NCI-H146 treated with DMSO at 0.1 percent for 48 hours (cell line): ENCODE data around the gene OCRL.

Experiments used
- DNase-seq: peaks from one replicate; lab custom pipeline; 2025; ENCODE audit not compliant: unreplicated experiment; lab: John Stamatoyannopoulos, UW

Gene OCRL

GRCh38 chrX:129581904-129582303 lies 41.8 kb downstream of the OCRL start:
- no peak for DNase-seq

- DNase-seq = no peak
These were observed 45.1 kb downstream of the OCRL start for GRCh38 chrX:129585167-129585566.

DNA sequence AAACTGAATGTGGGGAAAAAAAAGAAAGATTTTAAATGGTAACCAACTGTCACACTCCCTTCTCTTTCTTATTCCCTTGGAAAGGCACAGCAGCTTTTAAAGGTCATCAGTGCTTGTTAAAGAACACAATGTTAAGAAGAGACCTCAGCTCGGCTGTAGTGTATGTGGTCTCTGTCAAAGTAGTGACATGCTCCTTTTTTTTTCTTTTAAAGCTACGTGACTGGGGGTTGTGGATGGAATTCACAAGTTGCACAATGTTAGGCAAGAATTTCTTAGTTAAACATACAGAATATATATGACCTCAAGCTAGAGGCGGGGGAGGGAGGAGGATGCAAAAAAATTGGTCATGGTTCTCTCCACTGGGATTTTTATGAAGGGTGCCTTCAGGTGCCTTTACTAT lies 45.6 kb downstream of the OCRL start:
- no peak for DNase-seq

DNA sequence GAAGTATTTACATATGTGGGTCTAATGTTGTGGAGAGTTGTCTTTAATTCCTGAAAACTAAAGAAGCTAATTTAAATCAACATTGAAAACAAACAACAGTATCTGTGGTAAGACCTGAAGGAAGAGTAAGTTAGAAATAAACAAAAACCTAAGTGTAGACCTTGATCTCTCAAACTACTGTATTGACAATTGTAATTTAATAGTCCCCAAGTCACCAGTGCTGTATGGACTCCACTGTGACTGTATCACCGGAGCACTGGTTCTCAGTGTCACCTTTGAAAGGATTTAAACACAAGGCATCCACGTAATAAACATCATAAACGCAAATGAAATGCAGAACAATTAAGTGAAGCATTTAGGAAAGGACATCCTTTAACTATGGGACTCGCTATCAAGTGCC lies 46.4 kb downstream of the OCRL start:
- no peak for DNase-seq

DNA sequence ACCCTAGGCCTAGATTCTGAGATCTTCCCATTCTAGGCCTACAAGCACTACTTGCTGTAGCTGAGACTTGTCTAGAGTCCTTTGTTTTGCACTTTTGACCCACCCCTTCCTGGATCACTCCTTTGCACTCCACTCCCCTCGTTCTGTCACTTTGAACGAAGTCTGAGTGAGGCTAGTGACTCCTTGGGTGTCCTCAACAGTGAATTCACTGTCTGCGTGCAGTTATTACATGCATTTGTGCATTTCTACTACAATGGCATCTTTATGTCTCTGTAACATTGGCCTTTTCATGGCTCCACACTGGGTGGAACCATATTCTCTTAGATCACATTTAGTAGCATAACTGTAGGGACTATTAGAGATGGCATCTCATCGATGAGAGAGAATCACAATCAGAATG lies 50.5 kb downstream of the OCRL start:
- no peak for DNase-seq

GRCh38 chrX:129593137-129593536 lies 53.1 kb downstream of the OCRL start:
- no peak for DNase-seq

- DNase-seq = no peak
These were observed 54.7 kb downstream of the OCRL start for GRCh38 chrX:129594781-129595180.

GRCh38 chrX:129596077-129596476 lies 56.0 kb downstream of the OCRL start:
- DNase-seq = no peak

- no peak for DNase-seq
These were observed 57.8 kb downstream of the OCRL start for GRCh38 chrX:129597905-129598304.

DNA sequence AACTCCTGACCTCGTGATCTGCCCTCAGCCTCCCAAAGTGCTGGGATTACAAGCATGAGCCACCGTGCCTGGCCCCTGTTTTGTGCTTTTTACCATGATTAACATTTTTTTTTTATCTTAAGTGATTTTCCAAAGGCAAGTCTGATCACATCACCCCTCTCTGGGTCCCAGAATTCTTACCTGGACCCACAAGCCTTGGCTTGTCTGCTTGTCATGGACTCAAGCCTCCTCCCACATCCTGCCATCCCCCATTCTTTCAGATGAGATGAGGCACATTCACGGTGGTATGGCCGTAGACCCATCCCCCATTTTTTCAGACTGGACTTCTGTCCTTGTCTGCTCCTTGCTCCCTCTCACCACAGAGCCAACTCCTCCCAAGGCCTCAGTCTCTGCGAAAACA lies 59.4 kb downstream of the OCRL start:
- DNase-seq = no peak

DNA sequence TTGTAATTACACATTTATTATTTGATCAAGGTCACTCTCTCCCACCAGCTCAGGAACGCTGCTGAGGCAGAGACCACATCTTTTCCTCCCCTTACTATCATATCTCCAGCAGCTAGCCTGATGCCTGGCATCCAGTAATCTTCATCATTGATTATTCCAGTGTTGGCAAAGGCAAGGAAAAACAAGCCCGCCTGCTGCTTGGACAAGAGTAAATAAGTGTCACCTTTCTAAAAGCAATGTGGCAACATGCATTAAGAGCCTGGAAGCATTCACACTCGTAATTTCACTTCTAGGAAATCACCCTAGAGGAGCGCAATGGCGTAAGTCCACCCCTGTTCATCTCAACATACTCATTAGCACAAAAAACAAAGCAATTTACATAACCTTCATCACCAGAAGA lies 59.9 kb downstream of the OCRL start:
- DNase-seq = no peak

GRCh38 chrX:129600981-129601424 lies 60.9 kb downstream of the OCRL start:
- DNase-seq = no peak

DNA sequence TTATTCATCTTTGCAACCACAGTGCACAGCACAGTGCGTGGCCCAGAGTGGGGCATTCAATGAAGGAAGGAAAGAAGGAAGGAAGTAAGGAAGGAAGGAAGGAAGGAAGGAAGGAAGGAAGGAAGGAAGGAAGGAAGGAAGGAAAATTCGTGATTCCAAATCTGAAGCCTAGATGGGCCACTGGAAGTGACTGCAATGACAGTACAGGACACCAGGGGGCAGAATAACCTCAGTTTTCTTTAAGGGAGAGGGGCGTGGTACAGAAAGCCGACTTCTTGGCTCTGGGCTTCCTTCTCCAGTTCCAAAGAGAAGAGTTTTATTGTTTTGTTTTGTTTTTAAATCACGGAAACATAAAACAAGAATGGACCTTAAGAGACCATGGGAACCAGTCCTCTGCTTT lies 66.9 kb downstream of the OCRL start:
- DNase-seq = peak; percentile 5

- DNase-seq = no peak
These were observed 68.4 kb downstream of the OCRL start for GRCh38 chrX:129608496-129608895.

GRCh38 chrX:129609395-129609794 lies 69.3 kb downstream of the OCRL start:
- DNase-seq = no peak

GRCh38 chrX:129612396-129612795 lies 72.3 kb downstream of the OCRL start:
- DNase-seq = no peak

DNA sequence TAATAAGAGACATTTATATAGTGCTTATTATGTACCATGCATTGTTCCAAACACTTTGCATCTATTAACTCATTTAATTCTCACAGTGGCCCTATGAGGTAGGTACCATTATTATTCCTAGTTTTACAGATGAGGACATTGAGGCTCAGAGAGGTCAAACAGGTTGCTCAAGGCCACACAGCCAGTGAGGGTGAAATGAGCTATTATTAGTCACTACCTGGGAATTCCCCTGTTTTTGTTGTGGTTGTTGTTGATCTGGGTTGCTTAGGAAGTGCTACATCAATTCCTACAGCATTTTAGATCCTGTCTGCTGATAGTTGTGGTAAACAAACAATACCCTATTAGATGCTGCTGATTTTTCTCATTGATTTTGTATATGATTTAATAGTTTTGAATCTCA lies 73.5 kb downstream of the OCRL start:
- no peak for DNase-seq

- DNase-seq = no peak
These were observed 74.6 kb downstream of the OCRL start for GRCh38 chrX:129614481-129615255.

- DNase-seq = no peak
These were observed 77.4 kb downstream of the OCRL start for GRCh38 chrX:129617420-129617819.

DNA sequence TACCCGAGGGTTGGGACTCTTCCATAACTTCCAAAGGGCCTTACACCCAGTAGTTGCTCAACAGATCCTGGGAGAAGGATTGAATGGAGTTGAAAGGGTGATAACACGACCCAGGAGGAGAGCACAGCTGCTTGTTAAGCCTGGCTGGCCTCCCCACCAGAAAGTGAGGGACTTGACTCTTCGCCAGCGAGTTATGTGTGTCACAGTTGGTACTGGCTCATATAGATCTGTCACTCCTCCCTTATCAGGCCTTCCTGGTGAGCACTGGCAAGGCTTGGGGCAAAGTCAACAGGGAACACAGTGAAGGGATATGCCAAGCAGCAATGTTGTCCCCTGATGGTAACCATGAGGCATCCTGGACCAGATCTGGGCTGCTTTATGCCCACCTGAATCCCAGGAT lies 78.9 kb downstream of the OCRL start:
- DNase-seq = no peak

- no peak for DNase-seq
These were observed 82.8 kb downstream of the OCRL start for GRCh38 chrX:129622757-129623301.

DNA sequence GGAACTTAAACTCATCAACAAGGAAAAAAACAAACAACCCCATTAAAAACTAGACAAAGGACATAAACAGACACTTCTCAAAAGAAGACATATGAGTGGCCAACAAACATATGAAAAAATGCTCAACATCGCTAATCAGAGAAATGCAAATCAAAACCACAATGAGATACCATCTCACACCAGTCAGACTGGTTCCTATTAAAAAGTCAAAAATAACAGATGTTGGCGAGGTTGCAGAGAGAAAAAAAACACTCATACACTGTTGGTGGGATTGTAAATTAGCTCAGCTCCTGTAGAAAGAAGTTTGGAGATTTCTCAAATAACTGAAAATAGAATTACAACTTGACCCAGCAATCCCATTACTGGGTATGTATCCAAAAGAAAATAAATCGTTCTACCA lies 86.0 kb downstream of the OCRL start:
- DNase-seq = no peak

- DNase-seq = no peak
These were observed 89.8 kb downstream of the OCRL start for GRCh38 chrX:129629837-129630236.
